NCI-H2196 treated with DMSO at 0.1 percent for 48 hours (cell line): Measurements from ENCODE around the gene SLC43A3.

Experiments used
- DNase-seq: peaks from one replicate; lab custom pipeline; 2025; ENCODE audit not compliant: unreplicated experiment; lab: John Stamatoyannopoulos, UW

Gene SLC43A3

GRCh38 chr11:57359896-57360690 is 66.8 kb downstream of the SLC43A3 start:
- no peak for DNase-seq

- DNase-seq: no peak
Measured at GRCh38 chr11:57359396-57359795, 67.5 kb downstream of the SLC43A3 start.

- no peak for DNase-seq
Measured at GRCh38 chr11:57358991-57359390, 67.9 kb downstream of the SLC43A3 start.

- no peak for DNase-seq
Measured at GRCh38 chr11:57358543-57358961, 68.4 kb downstream of the SLC43A3 start.

- no peak for DNase-seq
Measured at GRCh38 chr11:57357856-57358255, 69.1 kb downstream of the SLC43A3 start.

- DNase-seq: no peak
Measured at GRCh38 chr11:57357310-57357709, 69.6 kb downstream of the SLC43A3 start.
